Peyer's patch (tissue), 4 donors: ENCODE measurements around the gene ATP2A2.

Source experiments
- CTCF ChIP-seq, 6 experiments: fragments of 450-650 bp in 4 of 6; fragments of 200-600 bp in 2 of 6; sonication (generic) in 1 of 6; IDR thresholded peaks; one replicate each; pipeline ENCODE4 v1.5.1; 2017 to 2019; ENCODE audit warnings: antibody characterized with exemption in 6 of 6, mild to moderate bottlenecking in 3 of 6, moderate library complexity in 1 of 6
- POLR2A ChIP-seq, 2 donors: fragments of 450-650 bp; IDR thresholded peaks; one replicate each; pipeline ENCODE4 v1.5.1; 2017; ENCODE audit warnings: antibody characterized with exemption in 2 of 2, mild to moderate bottlenecking in 2 of 2, moderate library complexity in 2 of 2

DNA sequence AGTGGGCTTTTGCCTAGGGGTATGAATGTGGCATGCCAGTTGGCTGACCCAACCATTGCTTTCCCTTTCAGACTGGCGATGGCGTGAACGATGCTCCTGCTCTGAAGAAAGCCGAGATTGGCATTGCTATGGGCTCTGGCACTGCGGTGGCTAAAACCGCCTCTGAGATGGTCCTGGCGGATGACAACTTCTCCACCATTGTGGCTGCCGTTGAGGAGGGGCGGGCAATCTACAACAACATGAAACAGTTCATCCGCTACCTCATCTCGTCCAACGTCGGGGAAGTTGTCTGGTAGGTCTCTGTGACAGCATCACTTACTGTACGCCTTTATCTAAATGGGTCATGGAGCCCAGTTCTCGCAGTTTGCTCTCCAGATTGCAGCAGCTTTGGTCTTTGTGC is 61.1 kb downstream of the ATP2A2 start:
- TF ChIP-seq POLR2A (IDR thresholded peaks at IDR 0.05) = no peak
- TF ChIP-seq CTCF (IDR thresholded peaks at IDR 0.05) = no peak
